Activated naive CD8-positive, alpha-beta T cell treated with anti-CD3 and anti-CD28 coated beads, Interleukin-2, amount 10 ng/mL, durations not matched to agents 7 days and 5 days (primary cell): ENCODE results near the gene MAP3K10. TPM values are rescaled to one million over a fixed set of nuclear protein-coding genes. Genes with fewer than 3 reads are reported as not detected.

Experiments used
- ATAC-seq: fragments of 150-1000 bp; cut with Tn5 transposase; one replicate; pipeline ENCODE4 v1.10.0; 2021; ENCODE audit warnings: low read depth, moderate library complexity
- POLR2A ChIA-PET: fragments of 350-600 bp; sonication (Branson Sonifier 250); formaldehyde crosslinking; loops from one replicate; lab custom pipeline; 2021; ENCODE audit warnings: antibody characterized with exemption; lab: Charles Lee
- DNase-seq: peaks from one replicate; pipeline ENCODE4 v3.0.0; 2021
- H3K27ac Mint-ChIP-seq: one replicate; pipeline ENCODE4 v1.8.0; 2022; ENCODE audit warnings: mild to moderate bottlenecking, mixed read lengths
- H3K27me3 Mint-ChIP-seq: one replicate; pipeline ENCODE4 v1.8.0; 2022; ENCODE audit warnings: mild to moderate bottlenecking, moderate library complexity, mixed read lengths
- H3K36me3 Mint-ChIP-seq: one replicate; pipeline ENCODE4 v1.8.0; 2021; ENCODE audit warnings: mild to moderate bottlenecking, mixed read lengths
- H3K4me1 Mint-ChIP-seq: one replicate; pipeline ENCODE4 v1.8.0; 2021; ENCODE audit warnings: mixed read lengths
- H3K4me3 Mint-ChIP-seq: one replicate; pipeline ENCODE4 v1.8.0; 2022; ENCODE audit warnings: mild to moderate bottlenecking, moderate library complexity, mixed read lengths
- H3K9me3 Mint-ChIP-seq: one replicate; pipeline ENCODE4 v1.8.0; 2021; ENCODE audit warnings: mixed read lengths
- total RNA-seq, 2 experiments: library from RNA; stranded (reverse); gene quantifications; one replicate each; pipeline ENCODE4 v1.2.3, GENCODE V29; 2021

The MAP3K10 gene
- total RNA-seq, 2 experiments from 2014 or later, result 25.6 to 26.4 TPM

DNA sequence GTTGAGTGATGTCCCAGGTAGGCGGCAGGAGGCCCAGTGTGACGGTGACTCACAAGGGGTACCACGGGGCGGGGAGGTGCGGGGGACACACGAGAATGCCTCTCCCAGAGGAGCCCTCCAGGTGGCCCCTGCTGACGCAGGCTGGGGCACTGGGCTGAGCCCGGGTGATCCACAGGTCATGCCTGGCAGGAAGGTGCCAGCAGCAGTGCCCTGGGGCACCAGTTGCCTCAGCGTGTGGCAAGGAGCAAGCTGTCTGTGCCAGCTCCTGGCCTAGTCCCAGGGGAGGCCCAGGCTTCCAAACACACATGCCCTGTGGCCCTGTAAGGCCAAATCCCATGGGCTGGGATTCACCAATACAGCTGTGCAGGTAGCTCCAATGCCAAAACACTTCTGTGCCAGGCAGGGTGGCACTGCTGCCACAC, 65.9 kb downstream of the MAP3K10 start:
- Mint-ChIP-seq H3K4me3 (no peak overlapping the region), H3K9me3 (no peaks in the 10 kb centered on the region), H3K4me1 (peaks cover 7% of the 10 kb centered on the region), H3K27me3 (no peaks in the 10 kb centered on the region), H3K36me3 (peaks cover 22% of the 10 kb centered on the region), H3K27ac (no peak overlapping the region)
- POLR2A ChIA-PET, result no interaction called here
- ATAC-seq (no peak), DNase-seq (no peak)

DNA sequence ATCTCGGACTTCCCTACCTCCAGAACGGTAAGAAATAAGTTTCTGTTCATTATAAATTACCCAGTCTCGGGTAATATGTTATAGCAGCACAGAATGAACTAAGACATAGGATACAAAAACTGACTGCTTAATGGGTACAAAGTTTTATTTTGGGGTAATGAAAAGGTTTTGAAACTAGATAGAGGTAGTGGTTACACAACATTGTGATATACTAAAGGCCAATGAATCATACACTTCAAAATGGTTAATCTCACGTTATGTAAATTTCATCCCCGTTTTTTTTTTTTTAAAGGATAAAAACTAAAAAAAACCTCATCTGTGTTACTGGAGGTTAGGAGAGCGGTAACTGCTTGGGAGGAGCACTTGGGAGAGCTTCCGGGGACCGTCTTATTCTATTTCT, 70.4 kb downstream of the MAP3K10 start:
- Mint-ChIP-seq H3K4me1 (peaks cover 7% of the 10 kb centered on the region), H3K27me3 (no peaks in the 10 kb centered on the region), H3K27ac (no peak overlapping the region), H3K36me3 (peaks cover 28% of the 10 kb centered on the region), H3K9me3 (no peaks in the 10 kb centered on the region), H3K4me3 (no peak overlapping the region)
- POLR2A ChIA-PET, result no interaction called here
- no peak for DNase-seq
- no peak for ATAC-seq

DNA sequence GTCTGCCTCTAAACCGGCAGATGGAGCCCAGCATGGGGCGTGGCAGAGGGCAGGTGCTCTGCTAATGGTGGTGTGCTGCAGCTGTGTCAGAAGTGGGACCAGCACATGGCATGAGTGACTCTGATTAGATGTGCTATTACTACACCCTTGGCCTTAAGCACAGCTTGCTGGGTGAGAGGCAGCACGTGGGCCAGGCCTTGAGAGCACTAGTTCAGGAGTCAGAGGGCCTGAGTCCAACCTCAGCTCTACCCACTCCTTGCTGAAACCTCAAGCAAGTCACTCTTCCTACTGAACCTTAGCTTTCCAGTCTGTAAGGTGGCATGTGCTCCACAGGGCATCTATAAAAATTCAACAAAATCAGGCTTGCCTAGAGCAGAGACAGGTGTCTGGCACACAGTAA, 71.2 kb downstream of the MAP3K10 start:
- Mint-ChIP-seq H3K4me3 (no peak overlapping the region), H3K4me1 (peaks cover 9% of the 10 kb centered on the region), H3K27me3 (no peaks in the 10 kb centered on the region), H3K36me3 (peaks cover 28% of the 10 kb centered on the region), H3K9me3 (no peaks in the 10 kb centered on the region), H3K27ac (no peak overlapping the region)
- ATAC-seq (no peak), DNase-seq (no peak)
- POLR2A ChIA-PET, result no interaction called here

DNA sequence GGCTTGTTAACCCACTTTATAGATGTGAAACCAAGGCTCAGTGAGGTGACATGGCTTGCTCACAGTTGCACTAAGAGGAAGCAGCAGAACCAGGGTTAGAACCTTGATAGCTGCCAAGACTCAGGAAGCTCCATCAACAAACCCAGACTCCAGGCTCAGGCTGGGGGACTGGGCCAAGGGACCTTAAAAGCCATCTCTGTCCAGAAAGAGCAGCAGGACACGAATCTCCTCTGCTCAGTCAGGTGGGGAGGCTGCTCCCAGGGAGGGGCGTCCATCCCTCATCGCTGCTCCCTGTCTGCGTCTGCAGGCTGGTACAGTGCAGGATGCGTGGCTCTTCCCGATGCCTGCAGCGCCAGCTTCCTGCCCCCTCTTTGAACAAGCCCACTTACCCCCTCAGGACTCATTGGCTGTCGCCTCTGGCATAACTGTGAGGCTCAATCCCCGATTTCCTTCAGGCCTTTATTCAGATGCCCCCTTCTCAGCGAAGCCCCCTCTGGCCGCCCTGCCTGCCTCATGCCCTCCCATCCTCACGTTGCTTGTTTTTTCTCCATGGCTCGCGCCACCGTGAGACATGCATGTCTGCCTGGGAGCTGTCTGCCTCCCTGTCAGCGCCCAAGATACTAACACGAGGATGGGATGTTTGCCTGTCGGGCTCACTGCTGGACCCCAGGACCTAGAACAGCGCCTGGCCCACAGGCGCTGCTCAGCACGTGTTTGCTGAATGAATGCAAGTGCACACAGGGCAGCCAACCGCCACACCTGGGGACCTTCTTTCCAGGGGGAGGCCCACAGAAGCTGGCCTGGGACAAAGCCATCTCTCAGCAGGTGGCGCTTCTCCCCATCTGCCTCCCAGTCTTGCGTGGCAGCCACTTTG, 72.5 kb downstream of the MAP3K10 start:
- peaks cover 11% of the 10 kb centered on the region for H3K4me1 Mint-ChIP-seq

DNA sequence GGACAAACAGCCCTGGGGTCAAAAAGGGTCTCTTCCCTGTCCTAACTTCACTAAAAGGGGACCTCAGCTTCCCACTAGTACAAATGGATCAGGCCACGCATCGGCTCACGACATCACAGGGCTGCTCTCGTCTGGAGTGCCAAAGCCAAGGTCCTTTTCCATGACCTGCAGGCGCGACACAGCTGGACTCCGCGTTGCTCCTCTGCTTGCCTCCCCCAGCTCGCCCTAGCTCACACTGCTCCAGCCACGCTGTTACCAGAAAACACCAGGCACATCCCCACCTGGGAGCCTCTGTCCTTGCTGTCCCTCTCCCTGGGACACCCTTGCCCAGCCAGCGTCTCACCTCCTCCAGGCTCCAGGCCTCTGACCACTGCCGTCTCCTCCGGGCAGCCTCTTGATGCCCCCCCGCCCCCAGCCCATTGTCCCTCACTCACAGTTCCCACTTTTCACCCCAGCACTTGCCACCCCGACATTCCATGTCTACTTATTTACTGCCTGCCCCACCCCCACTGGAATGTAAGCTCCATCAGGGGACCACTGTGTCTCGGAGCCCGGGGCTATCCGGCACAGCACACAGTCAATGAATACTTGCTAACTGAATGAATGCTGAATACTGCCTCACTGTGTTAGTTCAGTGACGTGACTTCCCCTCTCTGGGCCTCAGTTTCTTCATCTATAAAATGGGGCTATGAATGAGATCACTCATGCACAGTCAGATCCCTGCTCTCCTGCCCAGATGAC, 73.3 kb downstream of the MAP3K10 start:
- H3K9me3 Mint-ChIP-seq, result no peaks in the 10 kb centered on the region
- H3K36me3 Mint-ChIP-seq, result peaks cover 30% of the 10 kb centered on the region
- no peaks in the 10 kb centered on the region for H3K27me3 Mint-ChIP-seq
- DNase-seq (no peak), ATAC-seq (no peak)
- no peak overlapping the region for H3K27ac Mint-ChIP-seq
- H3K4me1 Mint-ChIP-seq, result peaks cover 11% of the 10 kb centered on the region
- H3K4me3 Mint-ChIP-seq, result no peak overlapping the region
- POLR2A ChIA-PET, result no interaction called here

More for the DNA sequence above, 72.5 kb downstream of the MAP3K10 start:
- ATAC-seq, result no peak
- H3K4me3 Mint-ChIP-seq, result no peak overlapping the region
- no peak for DNase-seq
- H3K27ac Mint-ChIP-seq, result no peak overlapping the region
- POLR2A ChIA-PET, result no interaction called here
- peaks cover 30% of the 10 kb centered on the region for H3K36me3 Mint-ChIP-seq
- no peaks in the 10 kb centered on the region for H3K9me3 Mint-ChIP-seq
- no peaks in the 10 kb centered on the region for H3K27me3 Mint-ChIP-seq

Other genes with a start within 250 kb of the MAP3K10 start
- gene PSMC4, start 220.3 kb upstream of the MAP3K10 start, total RNA-seq, result 10 to 100 TPM; 81.9 to 84.5 TPM
- gene ZNF546, start 194.4 kb upstream of the MAP3K10 start, total RNA-seq, result 1 to 10 TPM; 9.3 to 9.9 TPM
- 10 to 100 TPM; 35.6 to 39.4 TPM for gene ZNF780B, start 135.2 kb upstream of the MAP3K10 start, total RNA-seq
- gene ZNF780A, start 100.5 kb upstream of the MAP3K10 start, total RNA-seq, result 10 to 100 TPM; 30.2 to 32.2 TPM
- gene TTC9B, start 27.0 kb downstream of the MAP3K10 start, total RNA-seq, result not detected
- under 1 TPM; 0.53 to 0.99 TPM for gene CCNP, start 35.3 kb downstream of the MAP3K10 start, total RNA-seq
- gene AKT2, start 93.9 kb downstream of the MAP3K10 start, total RNA-seq, result 100 to 1,000 TPM; 164 to 170 TPM
- gene C19orf47, start 157.0 kb downstream of the MAP3K10 start, total RNA-seq, result 10 to 100 TPM; 21.4 to 21.8 TPM
- gene PLD3, start 157.3 kb downstream of the MAP3K10 start, total RNA-seq, result 100 to 1,000 TPM; 104 to 109 TPM
- gene HIPK4, start 198.8 kb downstream of the MAP3K10 start, total RNA-seq, result under 1 TPM in 1 of 2 experiments, not detected in 1; 0.11 TPM
- gene PRX, start 222.0 kb downstream of the MAP3K10 start, total RNA-seq, result 1 to 10 TPM; 2.3 to 2.5 TPM
- 1 to 10 TPM; 7.3 to 7.9 TPM for gene SERTAD1, start 234.6 kb downstream of the MAP3K10 start, total RNA-seq